SK-N-SH (cell line): Measurements from ENCODE around the gene RCE1. TPM values are rescaled to one million over a fixed set of nuclear protein-coding genes. Genes with fewer than 3 reads are reported as not detected.

Experiments
- CTCF ChIA-PET: fragments of 300-600, 350-600 bp; formaldehyde crosslinking; extraction: SDS; loops from one replicate; lab custom pipeline; 2021; lab: Yijun Ruan, JAX
- POLR2A ChIA-PET: fragments of 350-600 bp; sonication (Branson Sonifier 250); formaldehyde crosslinking; extraction: SDS; loops from one replicate; lab custom pipeline; 2020; ENCODE audit warnings: antibody characterized with exemption, inconsistent platforms; lab: Yijun Ruan, JAX
- DNase-seq: peaks from one replicate; pipeline ENCODE4 v3.0.0; 2012
- H2AFZ ChIP-seq: fragments of 200-600 bp; sonication (generic); 2 replicates; pipeline ENCODE4 v1.8.1; 2016; ENCODE audit warnings: antibody characterized with exemption, mild to moderate bottlenecking, low read depth
- H3F3A ChIP-seq: fragments of 200-600 bp; sonication (generic); replicated peaks from 2 replicates; pipeline ENCODE3; 2016; ENCODE audit warnings: antibody characterized with exemption, mild to moderate bottlenecking; ENCODE audit not compliant: insufficient read depth
- H3K27ac ChIP-seq, 2 experiments: fragments of 200-500 bp in 1 of 2; fragments of 200-600 bp in 1 of 2; sonication (Bioruptor generic) in 1 of 2; sonication (generic), shearing (Covaris generic) in 1 of 2; 2 replicates each; pipeline versions ENCODE4 v1.5.1 to v1.6.1; 2014 to 2016; ENCODE audit warnings: low read depth in 2 of 2, inconsistent platforms in 1 of 2, low read length in 1 of 2, mild to moderate bottlenecking in 1 of 2, mixed read lengths in 1 of 2
- H3K27me3 ChIP-seq: fragments of 200-600 bp; sonication (generic), shearing (Covaris generic); 2 replicates; pipeline ENCODE4 v1.6.1; 2016; ENCODE audit warnings: mixed run types; ENCODE audit not compliant: insufficient read depth
- H3K36me3 ChIP-seq, 2 experiments: fragments of 200-500 bp in 1 of 2; fragments of 200-600 bp in 1 of 2; sonication (Bioruptor generic) in 1 of 2; sonication (generic) in 1 of 2; replicated peaks in 1 of 2; 2 replicates each; pipeline versions ENCODE3 to v1.5.1; 2014 to 2016; ENCODE audit warnings: low read length in 1 of 2, mild to moderate bottlenecking in 1 of 2; ENCODE audit not compliant: insufficient read depth in 2 of 2, control insufficient read depth in 1 of 2
- H3K4me1 ChIP-seq, 2 experiments: fragments of 200-500 bp in 1 of 2; fragments of 200-600 bp in 1 of 2; sonication (Bioruptor generic) in 1 of 2; sonication (generic), shearing (Covaris generic) in 1 of 2; 2 replicates each; pipeline versions ENCODE4 v1.5.1 to v1.6.1; 2014 to 2016; ENCODE audit warnings: low read depth in 1 of 2, low read length in 1 of 2, mixed run types in 1 of 2; ENCODE audit not compliant: insufficient read depth in 2 of 2, control insufficient read depth in 1 of 2
- H3K4me2 ChIP-seq: fragments of 200-600 bp; sonication (generic), shearing (Covaris generic); 2 replicates; pipeline ENCODE4 v1.6.1; 2017; ENCODE audit warnings: mixed run types
- H3K4me3 ChIP-seq, 2 experiments: fragments of 200-500 bp in 1 of 2; fragments of 200-600 bp in 1 of 2; sonication (Bioruptor generic) in 1 of 2; sonication (generic), shearing (Covaris generic) in 1 of 2; 2 replicates each; pipeline versions ENCODE4 v1.5.1 to v1.8.1; 2014 to 2016; ENCODE audit warnings: low read depth in 2 of 2, inconsistent platforms in 1 of 2, low read length in 1 of 2, mild to moderate bottlenecking in 1 of 2, mixed read lengths in 1 of 2, moderate library complexity in 1 of 2
- H3K79me2 ChIP-seq: fragments of 200-600 bp; sonication (generic); 2 replicates; pipeline ENCODE4 v1.8.1; 2017; ENCODE audit warnings: mild to moderate bottlenecking; ENCODE audit not compliant: insufficient read depth
- H3K9ac ChIP-seq: fragments of 200-600 bp; sonication (generic); 2 replicates; pipeline ENCODE4 v1.6.1; 2017; ENCODE audit warnings: mixed run types
- H3K9me2 ChIP-seq: fragments of 200-600 bp; sonication (generic); 2 replicates; pipeline ENCODE4 v1.6.1; 2017; ENCODE audit warnings: mixed run types
- H3K9me3 ChIP-seq: fragments of 200-600 bp; sonication (generic); 2 replicates; pipeline ENCODE4 v1.6.1; 2017; ENCODE audit warnings: mixed run types, mild to moderate bottlenecking, moderate library complexity
- H4K20me1 ChIP-seq: fragments of 200-600 bp; sonication (generic); 2 replicates; pipeline ENCODE4 v1.6.1; 2017; ENCODE audit warnings: mild to moderate bottlenecking, mixed run types; ENCODE audit not compliant: insufficient read depth
- JUND ChIP-seq: IDR thresholded peaks from 2 replicates; pipeline ENCODE4 v1.4.0; 2012
- MEF2A ChIP-seq: IDR thresholded peaks from 2 replicates; pipeline ENCODE4 v1.4.0; 2012; ENCODE audit warnings: low read depth, borderline replicate concordance
- SIN3A ChIP-seq: IDR thresholded peaks from 2 replicates; pipeline ENCODE4 v1.6.1; 2012; ENCODE audit warnings: low read depth, mild to moderate bottlenecking, low read length, moderate library complexity, borderline replicate concordance
- TAF1 ChIP-seq: IDR thresholded peaks from 2 replicates; pipeline ENCODE4 v1.6.1; 2012; ENCODE audit warnings: low read depth, mild to moderate bottlenecking, low read length, moderate library complexity, borderline replicate concordance
- TEAD4 ChIP-seq: IDR thresholded peaks from 2 replicates; pipeline ENCODE4 v1.4.0; 2012; ENCODE audit warnings: mild to moderate bottlenecking, borderline replicate concordance; ENCODE audit not compliant: insufficient read depth
- WGBS: methylation state at CpG from one replicate; pipeline ENCODE4 v1.1.6; 2017; ENCODE audit warnings: low lambda C conversion rate; 5-methylcytosine and 5-hydroxymethylcytosine counted together
- polyA plus RNA-seq, 3 experiments: library from polyadenylated mRNA; depleted of rRNA; stranded (reverse); fragments of >200 nt; gene quantifications; 2 replicates each; pipeline ENCODE4 v1.2.3, GENCODE V29; 2012
- TF ChIP-seq, protein P1 (sequence below): IDR thresholded peaks from 2 replicates; pipeline ENCODE4 v1.6.1; 2012; ENCODE audit warnings: mild to moderate bottlenecking, low read depth, low read length, moderate library complexity
- TF ChIP-seq, protein P2 (sequence below): fragments of 200-600 bp; sonication (generic); IDR thresholded peaks from 2 replicates; pipeline ENCODE4 v1.6.1; 2017; ENCODE audit warnings: antibody characterized with exemption, mild to moderate bottlenecking, moderate library complexity
- TF ChIP-seq, protein P3 (sequence below): fragments of 150-350 bp; IDR thresholded peaks from 2 replicates; pipeline ENCODE4 v1.6.1; 2016; ENCODE audit warnings: mild to moderate bottlenecking, low read depth, low read length
- TF ChIP-seq, protein P4 (sequence below): IDR thresholded peaks from 2 replicates; pipeline ENCODE4 v1.4.0; 2012; ENCODE audit warnings: low read depth, borderline replicate concordance

Gene RCE1
- polyA plus RNA-seq, 1 of the 3 experiments (the other 2 are of a cell fraction): 25.0 TPM

DNA sequence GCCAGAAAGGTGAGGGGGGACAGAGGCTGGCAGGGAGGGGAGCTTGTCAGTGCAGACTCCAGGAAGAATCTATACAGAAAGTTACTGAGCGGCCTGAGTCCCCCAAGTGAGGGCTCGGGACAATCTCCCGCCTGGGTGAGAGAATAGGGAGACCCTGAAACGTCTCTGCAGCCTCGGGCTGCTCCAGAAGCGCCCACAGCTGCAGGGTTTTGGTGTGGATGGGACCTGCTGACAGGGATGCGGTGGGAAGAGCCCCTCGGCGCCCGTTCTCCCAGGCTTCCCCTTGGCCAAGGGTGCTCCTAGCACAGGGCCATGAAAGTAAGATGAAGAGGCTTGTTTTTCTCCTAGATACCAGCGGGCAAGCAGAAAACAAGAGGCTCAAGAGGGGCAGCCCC is 743 bp upstream of the RCE1 start (continued):
- TF ChIP-seq, protein P1, sequence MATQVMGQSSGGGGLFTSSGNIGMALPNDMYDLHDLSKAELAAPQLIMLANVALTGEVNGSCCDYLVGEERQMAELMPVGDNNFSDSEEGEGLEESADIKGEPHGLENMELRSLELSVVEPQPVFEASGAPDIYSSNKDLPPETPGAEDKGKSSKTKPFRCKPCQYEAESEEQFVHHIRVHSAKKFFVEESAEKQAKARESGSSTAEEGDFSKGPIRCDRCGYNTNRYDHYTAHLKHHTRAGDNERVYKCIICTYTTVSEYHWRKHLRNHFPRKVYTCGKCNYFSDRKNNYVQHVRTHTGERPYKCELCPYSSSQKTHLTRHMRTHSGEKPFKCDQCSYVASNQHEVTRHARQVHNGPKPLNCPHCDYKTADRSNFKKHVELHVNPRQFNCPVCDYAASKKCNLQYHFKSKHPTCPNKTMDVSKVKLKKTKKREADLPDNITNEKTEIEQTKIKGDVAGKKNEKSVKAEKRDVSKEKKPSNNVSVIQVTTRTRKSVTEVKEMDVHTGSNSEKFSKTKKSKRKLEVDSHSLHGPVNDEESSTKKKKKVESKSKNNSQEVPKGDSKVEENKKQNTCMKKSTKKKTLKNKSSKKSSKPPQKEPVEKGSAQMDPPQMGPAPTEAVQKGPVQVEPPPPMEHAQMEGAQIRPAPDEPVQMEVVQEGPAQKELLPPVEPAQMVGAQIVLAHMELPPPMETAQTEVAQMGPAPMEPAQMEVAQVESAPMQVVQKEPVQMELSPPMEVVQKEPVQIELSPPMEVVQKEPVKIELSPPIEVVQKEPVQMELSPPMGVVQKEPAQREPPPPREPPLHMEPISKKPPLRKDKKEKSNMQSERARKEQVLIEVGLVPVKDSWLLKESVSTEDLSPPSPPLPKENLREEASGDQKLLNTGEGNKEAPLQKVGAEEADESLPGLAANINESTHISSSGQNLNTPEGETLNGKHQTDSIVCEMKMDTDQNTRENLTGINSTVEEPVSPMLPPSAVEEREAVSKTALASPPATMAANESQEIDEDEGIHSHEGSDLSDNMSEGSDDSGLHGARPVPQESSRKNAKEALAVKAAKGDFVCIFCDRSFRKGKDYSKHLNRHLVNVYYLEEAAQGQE: no peak
- TF ChIP-seq, protein P2, sequence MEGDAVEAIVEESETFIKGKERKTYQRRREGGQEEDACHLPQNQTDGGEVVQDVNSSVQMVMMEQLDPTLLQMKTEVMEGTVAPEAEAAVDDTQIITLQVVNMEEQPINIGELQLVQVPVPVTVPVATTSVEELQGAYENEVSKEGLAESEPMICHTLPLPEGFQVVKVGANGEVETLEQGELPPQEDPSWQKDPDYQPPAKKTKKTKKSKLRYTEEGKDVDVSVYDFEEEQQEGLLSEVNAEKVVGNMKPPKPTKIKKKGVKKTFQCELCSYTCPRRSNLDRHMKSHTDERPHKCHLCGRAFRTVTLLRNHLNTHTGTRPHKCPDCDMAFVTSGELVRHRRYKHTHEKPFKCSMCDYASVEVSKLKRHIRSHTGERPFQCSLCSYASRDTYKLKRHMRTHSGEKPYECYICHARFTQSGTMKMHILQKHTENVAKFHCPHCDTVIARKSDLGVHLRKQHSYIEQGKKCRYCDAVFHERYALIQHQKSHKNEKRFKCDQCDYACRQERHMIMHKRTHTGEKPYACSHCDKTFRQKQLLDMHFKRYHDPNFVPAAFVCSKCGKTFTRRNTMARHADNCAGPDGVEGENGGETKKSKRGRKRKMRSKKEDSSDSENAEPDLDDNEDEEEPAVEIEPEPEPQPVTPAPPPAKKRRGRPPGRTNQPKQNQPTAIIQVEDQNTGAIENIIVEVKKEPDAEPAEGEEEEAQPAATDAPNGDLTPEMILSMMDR: no peak
- no peak for TF ChIP-seq TEAD4
- TF ChIP-seq MEF2A: no peak
- no peak for TF ChIP-seq TAF1
- TF ChIP-seq JUND: no peak
- TF ChIP-seq, protein P3, sequence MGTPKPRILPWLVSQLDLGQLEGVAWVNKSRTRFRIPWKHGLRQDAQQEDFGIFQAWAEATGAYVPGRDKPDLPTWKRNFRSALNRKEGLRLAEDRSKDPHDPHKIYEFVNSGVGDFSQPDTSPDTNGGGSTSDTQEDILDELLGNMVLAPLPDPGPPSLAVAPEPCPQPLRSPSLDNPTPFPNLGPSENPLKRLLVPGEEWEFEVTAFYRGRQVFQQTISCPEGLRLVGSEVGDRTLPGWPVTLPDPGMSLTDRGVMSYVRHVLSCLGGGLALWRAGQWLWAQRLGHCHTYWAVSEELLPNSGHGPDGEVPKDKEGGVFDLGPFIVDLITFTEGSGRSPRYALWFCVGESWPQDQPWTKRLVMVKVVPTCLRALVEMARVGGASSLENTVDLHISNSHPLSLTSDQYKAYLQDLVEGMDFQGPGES: no peak
- TF ChIP-seq, protein P4, sequence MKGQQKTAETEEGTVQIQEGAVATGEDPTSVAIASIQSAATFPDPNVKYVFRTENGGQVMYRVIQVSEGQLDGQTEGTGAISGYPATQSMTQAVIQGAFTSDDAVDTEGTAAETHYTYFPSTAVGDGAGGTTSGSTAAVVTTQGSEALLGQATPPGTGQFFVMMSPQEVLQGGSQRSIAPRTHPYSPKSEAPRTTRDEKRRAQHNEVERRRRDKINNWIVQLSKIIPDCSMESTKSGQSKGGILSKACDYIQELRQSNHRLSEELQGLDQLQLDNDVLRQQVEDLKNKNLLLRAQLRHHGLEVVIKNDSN: no peak

DNA sequence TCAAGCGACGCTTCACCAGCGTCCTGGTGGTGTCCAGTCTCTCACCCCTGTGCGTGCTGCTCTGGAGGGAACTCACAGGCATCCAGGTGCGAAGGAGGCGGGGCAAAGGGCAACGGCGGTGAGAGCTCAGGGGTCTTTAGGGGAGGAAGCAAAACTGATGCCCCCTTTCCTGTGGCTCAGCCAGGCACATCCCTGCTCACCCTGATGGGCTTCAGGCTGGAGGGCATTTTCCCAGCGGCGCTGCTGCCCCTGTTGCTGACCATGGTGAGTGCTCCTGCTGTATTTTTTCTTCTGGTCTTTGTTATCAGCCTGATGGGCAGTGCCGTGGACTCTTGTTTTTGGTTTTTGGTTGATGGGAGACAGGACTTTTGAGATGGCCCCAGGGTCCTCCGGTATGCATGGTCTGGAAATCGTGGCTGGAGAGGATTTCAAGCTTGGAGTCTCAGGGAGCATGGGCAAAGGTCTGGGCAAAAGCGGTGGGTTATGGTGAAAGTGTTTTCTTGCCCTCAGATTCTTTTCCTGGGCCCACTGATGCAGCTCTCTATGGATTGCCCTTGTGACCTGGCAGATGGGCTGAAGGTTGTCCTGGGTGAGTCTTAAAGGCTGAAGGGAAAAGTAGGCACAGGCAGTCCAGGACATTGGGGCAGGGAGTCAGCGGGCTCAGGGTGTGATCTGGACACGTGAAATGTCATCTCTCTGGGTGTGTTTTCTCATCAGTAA is 695 bp downstream of the RCE1 start:
- peak overlapping the region; percentile 87 for H2AFZ ChIP-seq
- POLR2A ChIA-PET: interaction anchor here (0.6 to 2.0 kb wide), 10 partner anchors 9 to 364 kb away, joined by 3 to 14 read pairs (median 4); partner anchors contain the start of genes DPP3 and RBM14
- H3K27me3 ChIP-seq: no peaks in the 10 kb centered on the region
- peak overlapping the region; percentile 85 to 90; a peak in 3 of 4 replicates for H3K27ac ChIP-seq
- DNase-seq: no peak
- TF ChIP-seq SIN3A: 0 out of 2 replicates have a peak, but pooled peaks have one; percentile 27
- TF ChIP-seq, protein P3: no peak
- H3K79me2 ChIP-seq: peaks cover 58% of the 10 kb centered on the region
- CTCF ChIA-PET: interaction anchor here (0.6 to 4.6 kb wide), 11 partner anchors 10 to 473 kb away, joined by 3 to 46 read pairs (median 4); partner anchors contain the start of gene C11orf86
- H4K20me1 ChIP-seq: no peaks in the 10 kb centered on the region
- H3F3A ChIP-seq: peaks cover 4% of the 10 kb centered on the region
- H3K9ac ChIP-seq: peak overlapping the region; percentile 99
- H3K4me2 ChIP-seq: peak overlapping the region; percentile 92
- 20% methylated on average over 9 of the region's 16 CpGs for WGBS
- no peaks in the 10 kb centered on the region for H3K9me2 ChIP-seq
- peaks cover 13 to 24% of the 10 kb centered on the region in 2 experiments; a peak in 3 of 4 replicates for H3K4me1 ChIP-seq
- H3K9me3 ChIP-seq: no peaks in the 10 kb centered on the region
- peak overlapping the region; percentile 88 to 91 for H3K4me3 ChIP-seq
- peaks cover 3 to 42% of the 10 kb centered on the region in 2 experiments for H3K36me3 ChIP-seq
